Measurements from ENCODE around the gene TMEM45A. TPM values are rescaled to one million over a fixed set of nuclear protein-coding genes. Genes with fewer than 3 reads are reported as not detected.
"Not testable (repeated sequence)": the region's sequence is repeated elsewhere in the genome, so short reads cannot be mapped to it uniquely, and the experiment has no call there.

The TMEM45A gene
- total RNA-seq, 1 experiment from 2014 or later: 10.1 TPM

GRCh38 chr3:100478521-100478920 lies 13.9 kb upstream of the TMEM45A start:
- not testable (repeated sequence) for H3K4me3 Mint-ChIP-seq; H3K36me3 Mint-ChIP-seq (ENCODE audit: insufficient read depth in 1 of 3, low read depth in 3 of 3); H3K18ac ChIP-seq (ENCODE audit: insufficient read length, low read depth, low read length); H3K9ac ChIP-seq (ENCODE audit: extremely low read depth, insufficient read length, low read length); H3K4me1 ChIP-seq (ENCODE audit: insufficient read depth, low read length); H3T11ph ChIP-seq (ENCODE audit: low read length); H3K23ac ChIP-seq (ENCODE audit: insufficient read length, low read depth, low read length); H3K9me3 ChIP-seq (ENCODE audit: control insufficient read depth, low read depth, low read length); H4K5ac ChIP-seq (ENCODE audit: insufficient read length, low read depth, low read length); H2BK12ac ChIP-seq (ENCODE audit: insufficient read length, low read depth, low read length); H2BK15ac ChIP-seq (ENCODE audit: low read depth, low read length); H2AFZ ChIP-seq (ENCODE audit: low read length); H3K79me1 ChIP-seq (ENCODE audit: insufficient read depth, low read depth, low read length, poor library complexity, severe bottlenecking); H3K79me2 ChIP-seq (ENCODE audit: insufficient read depth, low read length); H4K20me1 ChIP-seq (ENCODE audit: control insufficient read depth, insufficient read depth, insufficient read length); H3K4ac ChIP-seq (ENCODE audit: low read depth, low read length); H3K23me2 ChIP-seq (ENCODE audit: insufficient read length, low read depth, low read length, poor library complexity, severe bottlenecking); H3K4me2 ChIP-seq (ENCODE audit: insufficient read depth, insufficient read length, low read length); H2BK20ac ChIP-seq (ENCODE audit: low read depth, low read length, poor library complexity, severe bottlenecking); H3K4me1 Mint-ChIP-seq; H2BK5ac ChIP-seq (ENCODE audit: insufficient read length, low read length); H3K56ac ChIP-seq (ENCODE audit: insufficient read length, low read depth, low read length); H3K27me3 ChIP-seq (ENCODE audit: insufficient read depth, low read length); H3K27ac ChIP-seq (ENCODE audit: insufficient read length, low read depth, low read length); H3K27me3 Mint-ChIP-seq (ENCODE audit: low read depth); H3K27ac Mint-ChIP-seq; H2AK5ac ChIP-seq (ENCODE audit: insufficient read length, low read length); H4K91ac ChIP-seq (ENCODE audit: insufficient read length, low read depth, low read length); H4K8ac ChIP-seq (replicated peaks; ENCODE audit: insufficient read length, low read depth, low read length); DNase-seq; H3K14ac ChIP-seq (ENCODE audit: insufficient read depth, low read length); H2BK120ac ChIP-seq (ENCODE audit: low read depth, low read length, poor library complexity, severe bottlenecking)
- H3K9me3 Mint-ChIP-seq: peaks cover 17 to 20% of the 10 kb centered on the region in 2 experiments
- WGBS (ENCODE audit: extremely low coverage, insufficient read length, low lambda C conversion rate): no CpG with 5 or more reads among the region's 25 CpGs
